HEK293 (cell line): Measurements from ENCODE around the gene MCHR1.

Experiments used
- GFI1B ChIP-seq: fragments of 450-650 bp; formaldehyde crosslinking; IDR thresholded peaks from 2 replicates; pipeline ENCODE4 v1.5.1; 2016; ENCODE audit warnings: missing biosample characterization, missing genetic modification characterization
- HOXA7 ChIP-seq: sonication (generic); formaldehyde crosslinking; IDR thresholded peaks from 2 replicates; pipeline ENCODE4 v1.8.1; 2022; ENCODE audit warnings: missing genetic modification reagents, borderline replicate concordance
- INSM2 ChIP-seq: fragments of 450-650 bp; formaldehyde crosslinking; IDR thresholded peaks from 2 replicates; pipeline ENCODE4 v1.5.1; 2016; ENCODE audit warnings: missing biosample characterization, missing genetic modification characterization
- KLF1 ChIP-seq: fragments of 450-650 bp; formaldehyde crosslinking; IDR thresholded peaks from 2 replicates; pipeline ENCODE4 v1.5.1; 2016; ENCODE audit warnings: missing biosample characterization, missing genetic modification characterization
- KLF7 ChIP-seq: fragments of 450-650 bp; formaldehyde crosslinking; IDR thresholded peaks from 2 replicates; pipeline ENCODE4 v1.5.1; 2016; ENCODE audit warnings: missing biosample characterization, missing genetic modification characterization, borderline replicate concordance
- MZF1 ChIP-seq: fragments of 450-650 bp; formaldehyde crosslinking; IDR thresholded peaks from 2 replicates; pipeline ENCODE4 v1.5.1; 2017; ENCODE audit warnings: missing biosample characterization, missing genetic modification characterization, borderline replicate concordance
- PBX3 ChIP-seq: sonication (generic); formaldehyde crosslinking; IDR thresholded peaks from 2 replicates; pipeline ENCODE4 v1.8.1; 2022; ENCODE audit warnings: mild to moderate bottlenecking, moderate library complexity, missing genetic modification reagents
- YY2 ChIP-seq: fragments of 450-650 bp; formaldehyde crosslinking; IDR thresholded peaks from 2 replicates; pipeline ENCODE4 v1.5.1; 2016; ENCODE audit warnings: missing biosample characterization, missing genetic modification characterization
- ZBTB10 ChIP-seq: fragments of 450-650 bp; formaldehyde crosslinking; IDR thresholded peaks from 2 replicates; pipeline ENCODE4 v1.5.1; 2016; ENCODE audit warnings: missing biosample characterization, missing genetic modification characterization
- ZFP3 ChIP-seq: fragments of 450-650 bp; formaldehyde crosslinking; IDR thresholded peaks from 2 replicates; pipeline ENCODE4 v1.5.1; 2016; ENCODE audit warnings: low read depth, missing biosample characterization, missing genetic modification characterization
- ZIC2 ChIP-seq: fragments of 450-650 bp; formaldehyde crosslinking; IDR thresholded peaks from 2 replicates; pipeline ENCODE4 v1.5.1; 2016; ENCODE audit warnings: missing biosample characterization, missing genetic modification characterization
- ZNF10 ChIP-seq: fragments of 450-650 bp; formaldehyde crosslinking; IDR thresholded peaks from 2 replicates; pipeline ENCODE4 v1.5.1; 2017; ENCODE audit warnings: missing biosample characterization, missing genetic modification characterization
- ZNF121 ChIP-seq: fragments of 450-650 bp; formaldehyde crosslinking; IDR thresholded peaks from 2 replicates; pipeline ENCODE4 v1.5.1; 2016; ENCODE audit warnings: missing biosample characterization, missing genetic modification characterization
- ZNF248 ChIP-seq: fragments of 450-650 bp; formaldehyde crosslinking; IDR thresholded peaks from 2 replicates; pipeline ENCODE4 v1.5.1; 2017; ENCODE audit warnings: missing biosample characterization, missing genetic modification characterization
- ZNF292 ChIP-seq: fragments of 450-650 bp; formaldehyde crosslinking; IDR thresholded peaks from 2 replicates; pipeline ENCODE4 v1.5.1; 2016; ENCODE audit warnings: low read depth, missing biosample characterization, missing genetic modification characterization, borderline replicate concordance
- ZNF354C ChIP-seq: fragments of 450-650 bp; formaldehyde crosslinking; IDR thresholded peaks from 2 replicates; pipeline ENCODE4 v1.5.1; 2016; ENCODE audit warnings: missing biosample characterization, missing genetic modification characterization, low read depth, borderline replicate concordance
- ZNF391 ChIP-seq: fragments of 450-650 bp; formaldehyde crosslinking; IDR thresholded peaks from 2 replicates; pipeline ENCODE4 v1.5.1; 2016; ENCODE audit warnings: low read depth, missing biosample characterization, missing genetic modification characterization, borderline replicate concordance
- ZNF423 ChIP-seq: fragments of 450-650 bp; formaldehyde crosslinking; IDR thresholded peaks from 2 replicates; pipeline ENCODE4 v1.5.1; 2016; ENCODE audit warnings: missing biosample characterization, missing genetic modification characterization
- ZNF510 ChIP-seq: fragments of 450-650 bp; formaldehyde crosslinking; IDR thresholded peaks from 2 replicates; pipeline ENCODE4 v1.5.1; 2018; ENCODE audit warnings: mild to moderate bottlenecking, missing genetic modification characterization, missing biosample characterization; ENCODE audit not compliant: insufficient replicate concordance
- ZNF558 ChIP-seq: fragments of 450-650 bp; formaldehyde crosslinking; IDR thresholded peaks from 2 replicates; pipeline ENCODE4 v1.5.1; 2016; ENCODE audit warnings: missing biosample characterization, missing genetic modification characterization
- ZNF560 ChIP-seq: fragments of 450-650 bp; formaldehyde crosslinking; IDR thresholded peaks from 2 replicates; pipeline ENCODE4 v1.5.1; 2017; ENCODE audit warnings: missing biosample characterization, missing genetic modification characterization, borderline replicate concordance
- ZNF624 ChIP-seq: fragments of 450-650 bp; formaldehyde crosslinking; IDR thresholded peaks from 2 replicates; pipeline ENCODE4 v1.5.1; 2017; ENCODE audit warnings: missing biosample characterization, missing genetic modification characterization
- ZNF654 ChIP-seq: fragments of 450-650 bp; formaldehyde crosslinking; IDR thresholded peaks from 2 replicates; pipeline ENCODE4 v1.5.1; 2016; ENCODE audit warnings: low read depth, missing biosample characterization, missing genetic modification characterization
- ZNF692 ChIP-seq: fragments of 450-650 bp; formaldehyde crosslinking; IDR thresholded peaks from 2 replicates; pipeline ENCODE4 v1.5.1; 2016; ENCODE audit warnings: missing biosample characterization, missing genetic modification characterization
- ZNF777 ChIP-seq: fragments of 450-650 bp; formaldehyde crosslinking; IDR thresholded peaks from 2 replicates; pipeline ENCODE4 v1.5.1; 2017; ENCODE audit warnings: missing biosample characterization, missing genetic modification characterization, borderline replicate concordance
- ZNF830 ChIP-seq: fragments of 450-650 bp; IDR thresholded peaks from 2 replicates; pipeline ENCODE4 v1.5.0; 2018; ENCODE audit warnings: missing biosample characterization, missing genetic modification characterization, low read depth, mild to moderate bottlenecking, moderate library complexity
- TF ChIP-seq, protein P1 (sequence below): fragments of 450-650 bp; formaldehyde crosslinking; IDR thresholded peaks from 2 replicates; pipeline ENCODE4 v1.5.1; 2016; ENCODE audit warnings: missing biosample characterization, missing genetic modification characterization

MCHR1 gene

DNA sequence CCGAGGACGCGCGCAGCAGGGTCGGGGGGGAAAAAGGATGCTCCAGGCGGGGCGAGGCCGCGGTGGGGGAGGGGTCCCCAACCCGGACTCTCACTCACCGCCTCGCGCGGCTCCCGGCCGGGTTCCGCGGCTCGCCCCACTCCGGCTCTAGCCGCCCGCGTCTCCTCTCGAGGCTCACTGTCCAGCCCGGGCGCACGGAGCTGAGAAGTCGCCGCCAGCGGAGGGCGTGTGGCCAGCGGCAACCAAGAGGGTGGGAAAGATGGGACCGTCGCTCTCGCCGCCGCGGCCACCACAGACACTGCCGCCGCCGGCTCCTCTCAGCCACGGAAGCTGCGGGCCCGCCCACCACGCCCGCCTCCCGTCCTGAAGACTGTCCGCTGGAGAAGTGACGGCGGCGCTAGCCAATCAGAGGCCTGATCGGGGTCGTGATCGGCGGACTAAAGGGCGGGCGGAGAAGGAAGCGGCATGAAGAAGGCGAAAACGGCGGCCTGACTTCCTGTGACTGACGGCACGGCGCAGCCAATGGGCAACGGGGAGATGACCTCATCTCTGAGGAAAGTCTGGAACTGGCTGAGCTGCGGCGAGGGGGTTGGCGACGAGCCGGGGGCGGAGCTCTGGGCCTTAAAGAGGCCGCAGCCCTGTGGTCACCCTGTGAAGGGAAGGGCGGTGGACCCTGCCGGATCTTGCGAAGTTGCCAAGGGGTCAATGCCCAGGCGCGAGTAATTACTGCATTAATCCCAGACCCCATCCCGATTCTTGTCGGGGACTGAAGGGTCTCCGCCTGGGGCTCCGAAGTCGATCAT, 42.7 kb upstream of the MCHR1 start, which contains the start of gene MRTFA (continued):
- peak; percentile 100 for TF ChIP-seq PBX3 (CRISPR knock-in tag)
- TF ChIP-seq ZNF654 (tag by site-specific recombination), result no peak
- 0 out of 2 replicates have a peak, but pooled peaks have one; percentile 74 for TF ChIP-seq KLF7
- TF ChIP-seq, protein P1, sequence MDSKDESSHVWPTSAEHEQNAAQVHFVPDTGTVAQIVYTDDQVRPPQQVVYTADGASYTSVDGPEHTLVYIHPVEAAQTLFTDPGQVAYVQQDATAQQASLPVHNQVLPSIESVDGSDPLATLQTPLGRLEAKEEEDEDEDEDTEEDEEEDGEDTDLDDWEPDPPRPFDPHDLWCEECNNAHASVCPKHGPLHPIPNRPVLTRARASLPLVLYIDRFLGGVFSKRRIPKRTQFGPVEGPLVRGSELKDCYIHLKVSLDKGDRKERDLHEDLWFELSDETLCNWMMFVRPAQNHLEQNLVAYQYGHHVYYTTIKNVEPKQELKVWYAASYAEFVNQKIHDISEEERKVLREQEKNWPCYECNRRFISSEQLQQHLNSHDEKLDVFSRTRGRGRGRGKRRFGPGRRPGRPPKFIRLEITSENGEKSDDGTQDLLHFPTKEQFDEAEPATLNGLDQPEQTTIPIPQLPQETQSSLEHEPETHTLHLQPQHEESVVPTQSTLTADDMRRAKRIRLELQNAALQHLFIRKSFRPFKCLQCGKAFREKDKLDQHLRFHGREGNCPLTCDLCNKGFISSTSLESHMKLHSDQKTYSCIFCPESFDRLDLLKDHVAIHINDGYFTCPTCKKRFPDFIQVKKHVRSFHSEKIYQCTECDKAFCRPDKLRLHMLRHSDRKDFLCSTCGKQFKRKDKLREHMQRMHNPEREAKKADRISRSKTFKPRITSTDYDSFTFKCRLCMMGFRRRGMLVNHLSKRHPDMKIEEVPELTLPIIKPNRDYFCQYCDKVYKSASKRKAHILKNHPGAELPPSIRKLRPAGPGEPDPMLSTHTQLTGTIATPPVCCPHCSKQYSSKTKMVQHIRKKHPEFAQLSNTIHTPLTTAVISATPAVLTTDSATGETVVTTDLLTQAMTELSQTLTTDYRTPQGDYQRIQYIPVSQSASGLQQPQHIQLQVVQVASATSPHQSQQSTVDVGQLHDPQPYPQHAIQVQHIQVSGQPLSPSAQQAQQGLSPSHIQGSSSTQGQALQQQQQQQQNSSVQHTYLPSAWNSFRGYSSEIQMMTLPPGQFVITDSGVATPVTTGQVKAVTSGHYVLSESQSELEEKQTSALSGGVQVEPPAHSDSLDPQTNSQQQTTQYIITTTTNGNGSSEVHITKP (tag by site-specific recombination), result peak; percentile 93
- no peak for TF ChIP-seq ZNF558 (tag by site-specific recombination)
- TF ChIP-seq GFI1B, result no peak
- no peak for TF ChIP-seq MZF1 (tag by site-specific recombination)
- TF ChIP-seq ZNF121 (tag by site-specific recombination), result peak; percentile 97
- TF ChIP-seq YY2 (tag by site-specific recombination), result peak; percentile 10; the same call in 1 of the 2 replicates
- TF ChIP-seq ZBTB10 (tag by site-specific recombination), result no peak
- TF ChIP-seq ZNF292 (tag by site-specific recombination), result no peak
- no peak for TF ChIP-seq ZNF624 (tag by site-specific recombination)
- no peak for TF ChIP-seq ZNF354C (tag by site-specific recombination)
- TF ChIP-seq ZNF777 (tag by site-specific recombination), result no peak
- no peak for TF ChIP-seq ZNF10 (tag by site-specific recombination)
- TF ChIP-seq ZNF510 (tag by site-specific recombination), result no peak
- no peak for TF ChIP-seq HOXA7 (CRISPR knock-in tag)
- TF ChIP-seq ZNF560 (tag by site-specific recombination), result no peak
- TF ChIP-seq ZNF830 (tag by site-specific recombination), result no peak
- TF ChIP-seq INSM2 (tag by site-specific recombination), result 0 out of 2 replicates have a peak, but pooled peaks have one; percentile 21
- peak; percentile 68; the same call in 1 of the 2 replicates for TF ChIP-seq KLF1 (tag by site-specific recombination)
- peak; percentile 34; the same call in 1 of the 2 replicates for TF ChIP-seq ZIC2
- TF ChIP-seq ZNF423 (tag by site-specific recombination), result no peak
- no peak for TF ChIP-seq ZFP3
- peak; percentile 100 for TF ChIP-seq ZNF692 (tag by site-specific recombination)
- no peak for TF ChIP-seq ZNF248 (tag by site-specific recombination)
- peak; percentile 70 for TF ChIP-seq ZNF391
